Loucy (cell line): ENCODE results near the gene KLHL21.

Experiments
- CTCF ChIP-seq: fragments of 200-600 bp; sonication (generic); conservative IDR thresholded peaks from 2 replicates; pipeline ENCODE4 v1.5.1; 2014; ENCODE audit warnings: mild to moderate bottlenecking, antibody characterized with exemption, low read length
- EZH2phosphoT487 ChIP-seq: fragments of 200-600 bp; IDR thresholded peaks from 2 replicates; pipeline ENCODE4 v1.6.1; 2018; ENCODE audit warnings: antibody characterized with exemption, mild to moderate bottlenecking, moderate library complexity, borderline replicate concordance

DNA sequence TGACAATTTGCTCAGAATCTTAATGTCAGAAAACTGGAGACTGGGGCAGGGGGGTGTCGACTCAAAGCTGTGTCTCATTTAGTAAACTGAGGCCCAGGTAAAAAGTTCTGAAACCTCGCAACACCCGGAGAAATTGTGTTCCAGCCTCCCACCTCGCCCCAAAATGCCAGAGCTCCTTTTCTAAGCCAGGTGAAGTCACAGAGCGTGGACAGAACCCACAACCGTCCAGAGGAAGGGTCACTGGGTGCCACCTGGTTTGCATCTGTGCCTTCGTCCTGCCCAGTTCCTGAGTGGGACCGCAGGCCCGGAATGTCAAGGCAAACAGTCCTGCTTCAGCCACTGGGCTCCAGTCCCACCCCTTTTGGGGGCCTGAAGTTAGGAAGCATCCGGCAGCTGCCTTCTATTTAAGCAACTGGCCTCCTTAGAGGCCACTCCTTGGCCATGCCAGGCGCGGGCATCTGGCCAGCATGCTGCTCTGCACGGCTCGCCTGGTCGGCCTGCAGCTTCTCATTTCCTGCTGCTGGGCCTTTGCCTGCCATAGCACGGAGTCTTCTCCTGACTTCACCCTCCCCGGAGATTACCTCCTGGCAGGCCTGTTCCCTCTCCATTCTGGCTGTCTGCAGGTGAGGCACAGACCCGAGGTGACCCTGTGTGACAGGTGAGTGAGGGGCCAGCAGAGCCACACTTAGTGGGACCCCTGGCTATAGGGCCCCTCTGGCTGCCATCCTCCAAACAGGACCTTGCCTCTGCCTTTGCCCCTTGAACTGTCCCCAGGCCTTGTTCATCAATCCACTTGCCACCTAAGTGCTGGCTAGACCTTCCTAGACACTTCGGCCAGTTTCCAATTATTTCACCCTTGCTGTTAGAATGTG lies 47.5 kb downstream of the KLHL21 start, which contains the start of gene TAS1R1:
- TF ChIP-seq CTCF (no peak), EZH2phosphoT487 (no peak)
